HG02970 (cell line): ENCODE results near the gene NHS.

ENCODE experiments used
- ATAC-seq: cut with Tn5 transposase; IDR thresholded peaks from one replicate; pipeline ENCODE4 v1.9.1; 2021; ENCODE audit warnings: mild to moderate bottlenecking, moderate library complexity, moderate number of reproducible peaks; ENCODE audit not compliant: unreplicated experiment, low FRiP score

NHS gene

DNA sequence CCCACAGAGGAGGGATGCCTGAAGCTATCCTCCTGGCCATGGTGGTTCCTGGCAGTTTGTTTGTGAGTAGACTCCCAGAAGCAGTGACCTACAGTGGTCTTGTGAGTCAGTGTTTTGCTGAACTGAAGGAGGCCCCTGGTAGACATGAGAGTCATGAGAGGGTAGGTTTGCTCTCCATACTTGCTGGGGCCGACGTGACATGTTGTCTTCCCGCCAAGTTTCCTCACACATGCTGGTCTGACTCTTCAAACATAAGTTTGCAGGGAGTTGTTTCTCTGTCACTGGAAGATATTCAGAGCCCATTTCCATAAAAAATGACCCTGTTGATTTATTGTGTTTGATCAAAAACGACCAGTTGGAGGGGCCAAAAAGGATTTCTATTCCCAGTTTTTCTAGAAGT is 231.2 kb downstream of the NHS start:
- no peak for ATAC-seq

- no peak for ATAC-seq
Observed at GRCh38 chrX:17608888-17609287, 233.9 kb downstream of the NHS start.

DNA sequence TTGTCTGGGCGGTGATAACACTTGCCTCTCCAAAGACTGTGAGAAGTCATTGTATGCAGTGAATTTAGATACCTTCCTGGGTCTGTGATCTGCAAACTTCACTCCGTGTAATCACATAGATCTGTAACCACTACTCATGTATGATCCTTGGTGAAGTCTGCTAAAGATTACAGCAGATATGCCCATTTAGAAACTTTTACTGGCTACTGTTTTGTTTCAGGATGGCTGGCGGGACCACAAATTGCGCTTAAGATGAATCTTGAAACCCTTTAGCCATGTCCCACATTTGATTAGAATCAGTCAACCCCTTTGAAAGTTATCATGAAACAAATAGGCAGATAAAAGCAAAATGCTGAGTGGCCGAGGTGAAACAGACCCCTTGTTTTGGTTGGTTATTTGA is 235.8 kb downstream of the NHS start:
- no peak for ATAC-seq

GRCh38 chrX:17613979-17614588 is 239.1 kb downstream of the NHS start:
- ATAC-seq = no peak

GRCh38 chrX:17616936-17617335 is 241.9 kb downstream of the NHS start:
- no peak for ATAC-seq

GRCh38 chrX:17617806-17618205 is 242.8 kb downstream of the NHS start:
- no peak for ATAC-seq

DNA sequence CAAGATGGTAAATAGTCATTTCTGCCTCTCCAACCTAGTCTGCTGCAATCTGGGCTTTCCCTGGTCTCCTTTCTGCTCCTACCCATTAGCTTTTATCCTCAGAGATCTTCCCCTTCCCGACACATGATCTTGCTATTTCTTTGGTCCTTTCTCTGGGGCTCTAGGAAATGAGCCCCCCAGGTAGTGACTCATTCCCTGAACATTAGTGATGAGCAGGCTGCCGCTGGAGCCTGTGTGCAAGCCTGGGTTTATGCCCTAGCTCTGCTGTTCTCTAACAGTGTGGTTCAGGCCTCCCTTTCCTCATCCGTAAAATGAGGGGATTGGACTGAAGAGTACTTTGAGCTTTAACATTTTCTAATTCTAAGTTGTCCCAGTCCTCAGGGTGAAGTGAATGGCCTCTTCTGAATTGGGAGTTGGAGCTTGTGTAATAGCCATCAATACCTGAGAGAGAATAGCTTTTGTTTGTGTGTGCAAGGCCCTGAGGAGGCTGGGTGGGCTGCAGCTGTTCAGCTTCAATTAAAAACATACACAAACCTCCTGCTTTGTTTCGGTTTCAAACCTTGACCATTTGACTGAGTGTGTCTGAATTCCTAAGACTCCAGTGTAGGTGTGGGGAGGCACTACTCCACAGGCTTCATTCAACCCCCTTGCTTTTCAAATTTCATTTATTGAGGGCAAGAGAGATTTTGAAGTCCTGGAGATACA is 246.7 kb downstream of the NHS start:
- ATAC-seq = no peak

DNA sequence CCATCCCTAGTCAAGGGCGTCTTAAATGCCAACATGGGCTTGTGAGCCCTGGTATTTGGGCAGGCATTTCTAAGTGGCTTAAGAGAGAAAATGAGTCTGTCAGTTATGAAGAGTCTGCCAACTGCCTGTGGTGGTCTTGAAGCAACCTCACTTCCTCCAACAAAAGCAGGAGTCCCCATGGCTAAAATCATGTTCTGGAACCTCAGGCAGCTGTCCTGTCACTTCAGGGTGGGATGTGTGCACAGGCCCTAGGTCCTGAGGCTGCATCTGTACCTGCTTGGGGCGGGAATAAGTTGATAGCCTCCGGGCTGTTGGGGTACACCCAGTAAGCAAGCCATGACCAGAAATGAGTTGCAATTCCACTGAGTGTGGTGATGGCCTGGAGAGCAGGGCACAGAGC is 247.3 kb downstream of the NHS start:
- ATAC-seq = no peak

GRCh38 chrX:17623750-17624149 is 248.8 kb downstream of the NHS start:
- ATAC-seq = no peak

- ATAC-seq = no peak
Observed at GRCh38 chrX:17627026-17627425, 252.0 kb downstream of the NHS start.

DNA sequence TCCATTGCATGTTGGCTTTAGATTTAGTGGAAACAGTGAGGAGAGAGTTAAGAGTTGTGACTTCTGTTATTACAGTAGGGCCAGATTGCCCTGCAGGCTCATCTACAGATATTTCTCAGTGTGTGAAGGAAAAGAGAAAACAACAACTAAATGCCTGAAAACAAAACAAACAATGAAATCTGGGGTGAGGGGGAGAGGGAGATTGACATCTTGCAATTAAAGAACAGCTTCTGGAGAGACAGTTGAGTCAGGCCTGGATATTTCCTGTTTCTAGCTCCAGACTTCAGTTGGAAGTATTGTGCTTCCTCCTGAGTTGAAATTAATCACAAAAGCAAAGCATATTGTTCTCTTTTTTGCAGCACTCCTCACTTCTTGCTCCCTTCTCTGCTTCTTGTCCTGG is 254.0 kb downstream of the NHS start:
- ATAC-seq = no peak

GRCh38 chrX:17629519-17629918 is 254.5 kb downstream of the NHS start:
- ATAC-seq = no peak

DNA sequence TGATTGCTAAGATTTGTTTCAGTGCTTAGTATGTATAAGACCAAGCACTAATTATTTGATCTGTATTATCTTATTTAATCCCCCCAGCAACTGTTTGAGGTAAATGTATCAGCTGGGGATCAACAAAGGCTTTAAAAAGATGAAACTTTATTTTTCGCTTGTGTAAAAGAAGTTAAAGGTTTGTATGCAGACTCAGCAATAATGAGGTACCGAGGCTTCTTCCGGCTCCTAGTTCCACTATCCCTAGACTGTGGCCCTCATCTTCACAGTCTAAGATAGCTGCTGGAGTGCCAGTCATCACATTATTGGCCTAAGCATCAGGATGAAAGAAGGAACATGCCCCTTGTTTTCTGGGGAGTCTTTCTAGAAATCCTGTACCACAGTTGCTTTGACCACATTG is 256.6 kb downstream of the NHS start:
- no peak for ATAC-seq

- ATAC-seq = no peak
Observed at GRCh38 chrX:17632942-17633341, 257.9 kb downstream of the NHS start.

DNA sequence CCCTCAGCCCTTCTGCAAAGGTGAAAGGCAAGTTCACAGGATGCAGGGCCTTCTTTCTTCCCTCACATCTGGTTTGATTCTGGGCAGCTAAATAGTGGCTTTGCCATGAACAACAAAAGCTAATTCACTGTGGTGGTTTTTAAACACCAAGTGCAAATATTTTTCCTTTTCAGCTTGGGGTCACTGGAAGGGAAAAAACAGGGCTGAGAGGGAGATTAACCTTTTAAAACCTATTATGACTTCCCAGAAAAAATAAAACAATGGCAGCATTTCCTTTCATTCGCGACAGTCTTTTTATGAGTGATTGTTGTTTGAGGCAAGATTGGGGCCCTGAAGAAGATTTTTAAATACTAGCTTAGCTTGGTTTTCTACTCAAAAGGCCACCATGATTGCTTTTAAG is 258.5 kb downstream of the NHS start:
- no peak for ATAC-seq

- no peak for ATAC-seq
Observed at GRCh38 chrX:17634542-17635207, 259.7 kb downstream of the NHS start.

DNA sequence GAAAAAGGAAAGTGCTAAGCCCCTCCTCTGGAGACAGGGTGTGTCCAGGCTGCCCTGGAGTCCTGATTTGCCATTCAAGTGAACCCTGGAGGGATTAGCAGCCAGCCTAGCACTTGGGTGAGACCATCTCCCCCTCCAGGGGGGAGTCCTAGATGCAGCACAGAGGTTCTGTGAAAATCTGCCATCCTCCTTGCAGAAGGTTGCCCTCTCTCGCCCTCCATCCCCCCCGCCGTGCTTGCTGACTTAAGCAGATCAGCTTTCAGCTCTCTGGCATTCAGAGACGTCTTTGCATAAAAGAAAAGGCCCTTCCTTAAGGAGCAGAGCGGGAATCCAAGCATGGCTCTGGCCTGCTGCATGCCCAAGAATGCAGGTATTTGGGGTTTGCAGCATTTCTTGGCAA is 260.2 kb downstream of the NHS start:
- no peak for ATAC-seq

DNA sequence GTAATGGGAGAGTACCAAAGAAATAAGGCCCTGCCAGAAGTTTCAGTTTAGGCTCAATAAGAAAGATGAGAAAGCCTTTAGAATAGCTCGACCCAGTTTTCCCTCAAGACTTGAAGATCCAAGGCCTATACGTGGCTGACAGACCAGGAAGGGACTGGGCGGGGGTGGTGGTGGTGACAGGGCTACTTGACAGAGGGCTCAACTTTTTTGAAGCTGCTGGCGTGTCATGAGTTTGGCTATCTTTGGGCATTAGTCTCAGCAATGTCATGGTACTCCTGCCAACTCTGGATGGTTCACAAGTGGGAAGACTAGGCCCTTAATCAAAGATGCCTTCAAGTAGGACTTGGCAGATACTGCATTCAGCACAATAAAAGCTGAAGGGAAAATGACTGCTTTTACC is 262.2 kb downstream of the NHS start:
- no peak for ATAC-seq

- no peak for ATAC-seq
Observed at GRCh38 chrX:17638731-17639130, 263.7 kb downstream of the NHS start.

- no peak for ATAC-seq
Observed at GRCh38 chrX:17642891-17643290, 267.9 kb downstream of the NHS start.

DNA sequence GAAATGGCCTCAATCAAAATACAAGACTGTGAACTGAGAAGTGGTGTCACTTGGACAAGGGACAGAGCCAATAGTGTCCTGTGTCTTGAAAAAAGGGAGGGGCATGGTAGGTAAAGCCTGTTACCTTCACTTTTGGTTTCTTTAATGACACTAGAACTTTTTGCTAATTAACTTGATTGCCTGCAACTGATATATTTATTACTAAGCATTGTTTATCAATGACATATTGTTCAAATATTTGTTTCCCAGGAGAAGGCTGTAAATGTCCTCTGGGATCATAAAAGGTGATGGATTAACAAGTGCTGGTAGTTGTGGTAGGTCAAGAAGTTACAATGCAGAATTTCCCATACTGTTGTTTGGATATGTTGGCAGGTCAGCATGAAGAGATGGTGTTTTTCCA is 268.5 kb downstream of the NHS start:
- ATAC-seq = no peak

DNA sequence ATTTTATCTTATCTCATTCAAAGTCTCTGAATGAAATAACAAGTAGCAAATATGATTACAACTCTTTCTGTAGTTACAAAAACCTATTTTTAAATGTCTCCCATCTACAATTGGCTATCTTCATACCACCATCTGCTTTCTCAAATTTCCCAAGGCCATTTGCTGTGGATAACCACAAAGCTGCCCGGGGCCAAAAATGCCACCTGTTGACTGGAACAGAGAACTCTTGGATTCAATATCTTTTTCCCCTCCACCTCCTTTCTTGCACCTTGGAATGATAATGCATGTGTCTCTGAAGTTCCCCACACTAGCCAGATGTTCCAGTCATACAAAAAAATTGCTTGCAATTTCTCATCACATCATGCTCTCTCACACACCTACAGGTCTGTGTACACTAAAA is 269.0 kb downstream of the NHS start:
- no peak for ATAC-seq
